Measurements from ENCODE around the gene LAT. TPM values are rescaled to one million over a fixed set of nuclear protein-coding genes. Genes with fewer than 3 reads are reported as not detected.
"Not testable (repeated sequence)": the region's sequence is repeated elsewhere in the genome, so short reads cannot be mapped to it uniquely, and the experiment has no call there.

Gene LAT
- total RNA-seq, 1 donor from 2014 or later = 0.79 TPM

- DNase-seq (ENCODE audit: low read depth in 2 of 2) = no peak
These were observed 6.9 kb upstream of the LAT start for GRCh38 chr16:28977703-28978662.

- DNase-seq (ENCODE audit: low read depth in 2 of 2) = not testable (repeated sequence)
These were observed 4.5 kb upstream of the LAT start for GRCh38 chr16:28980330-28980729.

GRCh38 chr16:28980929-28981328, 3.9 kb upstream of the LAT start:
- DNase-seq (ENCODE audit: low read depth in 2 of 2) = no peak

- DNase-seq (ENCODE audit: low read depth in 2 of 2) = peak in 1 of 2 donors; percentile 11
These were observed 3.3 kb upstream of the LAT start for GRCh38 chr16:28981517-28981916.

GRCh38 chr16:28982418-28982817, 2.4 kb upstream of the LAT start:
- DNase-seq (ENCODE audit: low read depth in 2 of 2) = no peak

- no peak for DNase-seq (ENCODE audit: low read depth in 2 of 2)
These were observed 1.9 kb upstream of the LAT start for GRCh38 chr16:28982949-28983348.

- DNase-seq (ENCODE audit: low read depth in 2 of 2) = no peak
These were observed 1.2 kb upstream of the LAT start for GRCh38 chr16:28983644-28984043.

- no peak for DNase-seq (ENCODE audit: low read depth in 2 of 2)
These were observed 761 bp upstream of the LAT start for GRCh38 chr16:28984091-28984490.

GRCh38 chr16:28985211-28986041, 574 bp downstream of the LAT start:
- DNase-seq (ENCODE audit: low read depth in 2 of 2) = no peak

GRCh38 chr16:28986046-28986445, 1.2 kb downstream of the LAT start:
- DNase-seq (ENCODE audit: low read depth in 2 of 2) = no peak

GRCh38 chr16:28986492-28986891, 1.6 kb downstream of the LAT start:
- DNase-seq (ENCODE audit: low read depth in 2 of 2) = no peak

- no peak for DNase-seq (ENCODE audit: low read depth in 2 of 2)
These were observed 2.5 kb downstream of the LAT start for GRCh38 chr16:28987170-28987853.

GRCh38 chr16:28989363-28989762, 4.5 kb downstream of the LAT start:
- no peak for DNase-seq (ENCODE audit: low read depth in 2 of 2)

GRCh38 chr16:28990375-28991040, 5.7 kb downstream of the LAT start:
- no peak for DNase-seq (ENCODE audit: low read depth in 2 of 2)

GRCh38 chr16:28991687-28992086, 6.8 kb downstream of the LAT start:
- DNase-seq (ENCODE audit: low read depth in 2 of 2) = no peak

- no peak for DNase-seq (ENCODE audit: low read depth in 2 of 2)
These were observed 7.6 kb downstream of the LAT start for GRCh38 chr16:28992496-28992895.

GRCh38 chr16:28998837-28999236, 14.0 kb downstream of the LAT start:
- no peak for DNase-seq (ENCODE audit: low read depth in 2 of 2)

GRCh38 chr16:28999577-28999976, 14.7 kb downstream of the LAT start:
- DNase-seq (ENCODE audit: low read depth in 2 of 2) = no peak

GRCh38 chr16:29000019-29000418, 15.2 kb downstream of the LAT start:
- no peak for DNase-seq (ENCODE audit: low read depth in 2 of 2)

GRCh38 chr16:29004496-29005139, 19.8 kb downstream of the LAT start:
- not testable (repeated sequence) for DNase-seq (ENCODE audit: low read depth in 2 of 2)
